Keratinocyte (primary cell): ENCODE data around the gene APP. TPM values are rescaled to one million over a fixed set of nuclear protein-coding genes. Genes with fewer than 3 reads are reported as not detected.

ENCODE experiments used
- DNase-seq: peaks from one replicate; pipeline ENCODE4 v3.0.0-alpha.2; 2011; ENCODE audit warnings: low read depth, missing footprints, low spot score
- FAIRE-seq: peaks from 2 replicates; lab custom pipeline; 2011; peaks lifted over from hg19 to GRCh38; lab: Jason Lieb, UNC
- H2AFZ ChIP-seq: 2 replicates; pipeline ENCODE4 v1.6.0; 2012; ENCODE audit warnings: low read length, control low read depth, inconsistent platforms; ENCODE audit not compliant: control insufficient read depth
- H3K27ac ChIP-seq: 2 replicates; pipeline ENCODE4 v1.5.1; 2011; ENCODE audit warnings: low read length; ENCODE audit not compliant: control insufficient read depth, insufficient read depth
- H3K27me3 ChIP-seq: 3 replicates; pipeline ENCODE4 v1.6.0; 2011; ENCODE audit warnings: low read length; ENCODE audit not compliant: control insufficient read depth, insufficient read depth; ENCODE audit errors: extremely low read depth
- H3K36me3 ChIP-seq, 2 experiments: 2 replicates in 1 of 2; 3 replicates in 1 of 2; pipeline ENCODE4 v1.5.1; 2011; ENCODE audit warnings: low read length in 2 of 2, mild to moderate bottlenecking in 1 of 2; ENCODE audit not compliant: control insufficient read depth in 2 of 2, insufficient read depth in 2 of 2; ENCODE audit errors: extremely low read depth in 1 of 2
- H3K4me1 ChIP-seq: 3 replicates; pipeline ENCODE4 v1.5.1; 2011; ENCODE audit warnings: low read length; ENCODE audit not compliant: control insufficient read depth, insufficient read depth; ENCODE audit errors: extremely low read depth
- H3K4me2 ChIP-seq: 3 replicates; pipeline ENCODE4 v1.6.0; 2011; ENCODE audit warnings: low read depth, low read length; ENCODE audit not compliant: control insufficient read depth, insufficient read depth; ENCODE audit errors: extremely low read depth
- H3K4me3 ChIP-seq, 3 experiments: fragments of 200-600 bp in 1 of 3; sonication (generic) in 1 of 3; 2 replicates in 2 of 3; 3 replicates in 1 of 3; pipeline ENCODE4 v1.5.1; 2011 to 2016; ENCODE audit warnings: low read length in 3 of 3, mild to moderate bottlenecking in 3 of 3, control low read depth in 2 of 3, inconsistent platforms in 1 of 3, low read depth in 1 of 3, mixed read lengths in 1 of 3, mixed run types in 1 of 3, moderate library complexity in 1 of 3; ENCODE audit not compliant: control insufficient read depth in 2 of 3, insufficient read depth in 2 of 3; ENCODE audit errors: extremely low read depth in 1 of 3
- H3K79me2 ChIP-seq: 2 replicates; pipeline ENCODE4 v1.6.0; 2012; ENCODE audit warnings: low read length; ENCODE audit not compliant: control insufficient read depth, insufficient read depth
- H3K9ac ChIP-seq: 3 replicates; pipeline ENCODE4 v1.6.0; 2011; ENCODE audit warnings: low read length; ENCODE audit not compliant: control insufficient read depth, insufficient read depth; ENCODE audit errors: extremely low read depth
- H3K9me1 ChIP-seq: 3 replicates; pipeline ENCODE4 v1.6.0; 2011; ENCODE audit warnings: low read length; ENCODE audit not compliant: control insufficient read depth, insufficient read depth; ENCODE audit errors: extremely low read depth
- H3K9me3 ChIP-seq: 2 replicates; pipeline ENCODE4 v1.5.1; 2012; ENCODE audit warnings: low read depth, low read length; ENCODE audit not compliant: control insufficient read depth
- H4K20me1 ChIP-seq: 3 replicates; pipeline ENCODE4 v1.6.0; 2011; ENCODE audit warnings: low read length; ENCODE audit not compliant: control insufficient read depth, insufficient read depth; ENCODE audit errors: extremely low read depth
- EZH2 ChIP-seq: IDR thresholded peaks from one replicate; pipeline ENCODE4 v1.6.1; 2012; ENCODE audit warnings: inconsistent platforms, mild to moderate bottlenecking, low read length, moderate library complexity
- dilution Hi-C: fragments of 300-500 bp; cut with MboI; formaldehyde crosslinking; loops from one replicate; pipeline ENCODE4 v1.7.0; 2020; ENCODE audit warnings: low sequenced_read_pairs; ENCODE audit not compliant: extremely low pct_ligation_motif_present
- polyA plus RNA-seq, 5 experiments: library from polyadenylated mRNA; depleted of rRNA in 3 of 5; stranded (reverse) in 3 of 5; stranded (forward) in 1 of 5; unstranded in 1 of 5; fragments of >200 nt; gene quantifications; 1 replicate in 1 of 5; 2 replicates in 3 of 5; 3 replicates in 1 of 5; pipeline versions ENCODE4 v1.2.1 to v1.2.3, GENCODE V29; 2011 to 2012; ENCODE audit warnings: missing spikeins in 2 of 5, low read depth in 1 of 5, low replicate concordance in 1 of 5
- TF ChIP-seq, protein P1 (sequence below), 3 experiments: IDR thresholded peaks in 1 of 3; conservative IDR thresholded peaks in 1 of 3; optimal IDR thresholded peaks in 1 of 3; 2 replicates in 2 of 3; 3 replicates in 1 of 3; pipeline versions ENCODE3 to v1.5.1; 2011; ENCODE audit warnings: low read length in 3 of 3, mild to moderate bottlenecking in 3 of 3, moderate library complexity in 2 of 3, control low read depth in 1 of 3, inconsistent platforms in 1 of 3; ENCODE audit not compliant: insufficient read depth in 2 of 3; ENCODE audit errors: extremely low read depth in 1 of 3

APP gene
- polyA plus RNA-seq, 1 donor (not counting 4 experiments of a cell fraction or from before 2014, with no cell fraction given) = 1,015 TPM

GRCh38 chr21:26085882-26086281 lies 84.7 kb downstream of the APP start:
- Histone ChIP-seq H3K27ac (no peak overlapping the region), H3K4me3 (no peak overlapping the region), H3K9me1 (peaks cover 4% of the 10 kb centered on the region), H3K9me3 (no peaks in the 10 kb centered on the region), H2AFZ (no peak overlapping the region), H3K36me3 (peaks cover 14 to 27% of the 10 kb centered on the region in 2 experiments), H3K9ac (no peak overlapping the region), H4K20me1 (peaks cover 12% of the 10 kb centered on the region), H3K4me1 (no peaks in the 10 kb centered on the region), H3K27me3 (no peaks in the 10 kb centered on the region), H3K4me2 (no peak overlapping the region), H3K79me2 (peaks cover 87% of the 10 kb centered on the region)
- dilution Hi-C loops = no loop called here
- TF ChIP-seq EZH2 = no peak
- TF ChIP-seq, protein P1, sequence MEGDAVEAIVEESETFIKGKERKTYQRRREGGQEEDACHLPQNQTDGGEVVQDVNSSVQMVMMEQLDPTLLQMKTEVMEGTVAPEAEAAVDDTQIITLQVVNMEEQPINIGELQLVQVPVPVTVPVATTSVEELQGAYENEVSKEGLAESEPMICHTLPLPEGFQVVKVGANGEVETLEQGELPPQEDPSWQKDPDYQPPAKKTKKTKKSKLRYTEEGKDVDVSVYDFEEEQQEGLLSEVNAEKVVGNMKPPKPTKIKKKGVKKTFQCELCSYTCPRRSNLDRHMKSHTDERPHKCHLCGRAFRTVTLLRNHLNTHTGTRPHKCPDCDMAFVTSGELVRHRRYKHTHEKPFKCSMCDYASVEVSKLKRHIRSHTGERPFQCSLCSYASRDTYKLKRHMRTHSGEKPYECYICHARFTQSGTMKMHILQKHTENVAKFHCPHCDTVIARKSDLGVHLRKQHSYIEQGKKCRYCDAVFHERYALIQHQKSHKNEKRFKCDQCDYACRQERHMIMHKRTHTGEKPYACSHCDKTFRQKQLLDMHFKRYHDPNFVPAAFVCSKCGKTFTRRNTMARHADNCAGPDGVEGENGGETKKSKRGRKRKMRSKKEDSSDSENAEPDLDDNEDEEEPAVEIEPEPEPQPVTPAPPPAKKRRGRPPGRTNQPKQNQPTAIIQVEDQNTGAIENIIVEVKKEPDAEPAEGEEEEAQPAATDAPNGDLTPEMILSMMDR (optimal IDR thresholded peaks at IDR 0.05 in 1 of 3, IDR thresholded peaks at IDR 0.05 in 1 of 3, conservative IDR thresholded peaks at IDR 0.05 in 1 of 3; ENCODE audit: extremely low read depth in 1 of 3, insufficient read depth in 2 of 3, low read length in 3 of 3) = no peak
- FAIRE-seq (no peak), DNase-seq (no peak)

- Histone ChIP-seq H3K79me2 (peaks cover 87% of the 10 kb centered on the region), H3K36me3 (peaks cover 13 to 27% of the 10 kb centered on the region in 2 experiments), H3K4me2 (no peak overlapping the region), H3K9me1 (peaks cover 4% of the 10 kb centered on the region), H3K4me1 (no peaks in the 10 kb centered on the region), H3K9me3 (no peaks in the 10 kb centered on the region), H3K27ac (no peak overlapping the region), H3K9ac (no peak overlapping the region), H3K27me3 (no peaks in the 10 kb centered on the region), H3K4me3 (no peak overlapping the region), H4K20me1 (peaks cover 12% of the 10 kb centered on the region), H2AFZ (no peak overlapping the region)
- TF ChIP-seq EZH2 = no peak
- TF ChIP-seq, protein P1 (optimal IDR thresholded peaks at IDR 0.05 in 1 of 3, IDR thresholded peaks at IDR 0.05 in 1 of 3, conservative IDR thresholded peaks at IDR 0.05 in 1 of 3; ENCODE audit: extremely low read depth in 1 of 3, insufficient read depth in 2 of 3, low read length in 3 of 3) = no peak
- dilution Hi-C loops = no loop called here
- no peak for FAIRE-seq
- no peak for DNase-seq
Observed at GRCh38 chr21:26085127-26085526, 85.4 kb downstream of the APP start.
